SK-N-SH treated with all-trans-retinoic acid at 6 μM for 48 hours (cell line): ENCODE data around the gene GAK.

Source experiments
- CREB5 ChIP-seq: fragments of 250-450 bp; sonication (Bioruptor Pico); IDR thresholded peaks from 2 replicates; pipeline ENCODE4 v1.5.1; 2020; ENCODE audit warnings: low read depth, mild to moderate bottlenecking, moderate library complexity
- TCF4 ChIP-seq: fragments of 250-450 bp; sonication (Bioruptor Pico); IDR thresholded peaks from 2 replicates; pipeline ENCODE4 v1.8.0; 2021; ENCODE audit warnings: mild to moderate bottlenecking, moderate library complexity, borderline replicate concordance
- TOX ChIP-seq: fragments of 250-450 bp; sonication (Bioruptor Pico); IDR thresholded peaks from 2 replicates; pipeline ENCODE4 v1.8.0; 2021; ENCODE audit warnings: mild to moderate bottlenecking, moderate library complexity, borderline replicate concordance
- ZFP3 ChIP-seq: fragments of 250-450 bp; sonication (Bioruptor Pico); IDR thresholded peaks from 2 replicates; pipeline ENCODE4 v1.5.0; 2020; ENCODE audit warnings: mild to moderate bottlenecking, moderate library complexity
- ZNF565 ChIP-seq: fragments of 450-650 bp; formaldehyde crosslinking; conservative IDR thresholded peaks from 2 replicates; pipeline ENCODE4 v1.5.0; 2020; ENCODE audit warnings: low read depth, mild to moderate bottlenecking, moderate library complexity
- TF ChIP-seq, protein P1 (sequence below): fragments of 250-450 bp; sonication (Bioruptor Pico); IDR thresholded peaks from 2 replicates; pipeline ENCODE4 v1.8.0; 2021; ENCODE audit warnings: low read depth, mild to moderate bottlenecking, moderate library complexity, borderline replicate concordance
- TF ChIP-seq, protein P2 (sequence below): fragments of 250-450 bp; sonication (Bioruptor Pico); IDR thresholded peaks from 2 replicates; pipeline ENCODE4 v1.5.1; 2021; ENCODE audit warnings: mild to moderate bottlenecking, moderate library complexity

DNA sequence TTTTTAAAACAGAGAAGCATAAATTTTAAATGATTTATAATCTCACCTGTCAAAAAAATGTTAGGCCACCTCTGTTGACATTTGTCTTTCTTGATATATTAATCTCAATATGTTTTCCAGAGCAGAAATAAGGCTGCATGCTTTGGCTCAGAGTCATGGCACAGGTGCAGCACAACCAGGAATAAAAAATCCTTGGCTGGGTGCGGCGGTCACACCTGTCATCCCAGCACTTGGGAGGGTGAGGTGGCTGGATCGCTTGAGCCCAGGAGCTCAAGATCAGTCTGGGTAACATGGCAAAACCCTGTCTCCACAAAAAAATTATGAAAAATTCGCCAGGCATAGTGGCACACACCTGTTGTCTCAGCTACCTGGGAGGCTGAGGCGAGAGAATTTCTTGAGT, 124.3 kb downstream of the GAK start:
- no peak for TF ChIP-seq TOX (CRISPR knock-in tag)
- no peak for TF ChIP-seq CREB5 (CRISPR knock-in tag)
- TF ChIP-seq, protein P1, sequence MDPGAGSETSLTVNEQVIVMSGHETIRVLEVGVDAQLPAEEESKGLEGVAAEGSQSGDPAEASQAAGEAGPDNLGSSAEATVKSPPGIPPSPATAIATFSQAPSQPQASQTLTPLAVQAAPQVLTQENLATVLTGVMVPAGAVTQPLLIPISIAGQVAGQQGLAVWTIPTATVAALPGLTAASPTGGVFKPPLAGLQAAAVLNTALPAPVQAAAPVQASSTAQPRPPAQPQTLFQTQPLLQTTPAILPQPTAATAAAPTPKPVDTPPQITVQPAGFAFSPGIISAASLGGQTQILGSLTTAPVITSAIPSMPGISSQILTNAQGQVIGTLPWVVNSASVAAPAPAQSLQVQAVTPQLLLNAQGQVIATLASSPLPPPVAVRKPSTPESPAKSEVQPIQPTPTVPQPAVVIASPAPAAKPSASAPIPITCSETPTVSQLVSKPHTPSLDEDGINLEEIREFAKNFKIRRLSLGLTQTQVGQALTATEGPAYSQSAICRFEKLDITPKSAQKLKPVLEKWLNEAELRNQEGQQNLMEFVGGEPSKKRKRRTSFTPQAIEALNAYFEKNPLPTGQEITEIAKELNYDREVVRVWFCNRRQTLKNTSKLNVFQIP (CRISPR knock-in tag): no peak
- TF ChIP-seq TCF4 (CRISPR knock-in tag): no peak
- TF ChIP-seq, protein P2, sequence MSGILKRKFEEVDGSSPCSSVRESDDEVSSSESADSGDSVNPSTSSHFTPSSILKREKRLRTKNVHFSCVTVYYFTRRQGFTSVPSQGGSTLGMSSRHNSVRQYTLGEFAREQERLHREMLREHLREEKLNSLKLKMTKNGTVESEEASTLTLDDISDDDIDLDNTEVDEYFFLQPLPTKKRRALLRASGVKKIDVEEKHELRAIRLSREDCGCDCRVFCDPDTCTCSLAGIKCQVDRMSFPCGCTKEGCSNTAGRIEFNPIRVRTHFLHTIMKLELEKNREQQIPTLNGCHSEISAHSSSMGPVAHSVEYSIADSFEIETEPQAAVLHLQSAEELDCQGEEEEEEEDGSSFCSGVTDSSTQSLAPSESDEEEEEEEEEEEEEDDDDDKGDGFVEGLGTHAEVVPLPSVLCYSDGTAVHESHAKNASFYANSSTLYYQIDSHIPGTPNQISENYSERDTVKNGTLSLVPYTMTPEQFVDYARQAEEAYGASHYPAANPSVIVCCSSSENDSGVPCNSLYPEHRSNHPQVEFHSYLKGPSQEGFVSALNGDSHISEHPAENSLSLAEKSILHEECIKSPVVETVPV: no peak
- TF ChIP-seq ZFP3: no peak
- TF ChIP-seq ZNF565 (CRISPR knock-in tag): no peak
